EL (cell line): Measurements from ENCODE around the gene IL20.

Experiments
- DNase-seq: peaks from one replicate; pipeline ENCODE4 v3.0.0-alpha.2; 2016

Gene IL20

DNA sequence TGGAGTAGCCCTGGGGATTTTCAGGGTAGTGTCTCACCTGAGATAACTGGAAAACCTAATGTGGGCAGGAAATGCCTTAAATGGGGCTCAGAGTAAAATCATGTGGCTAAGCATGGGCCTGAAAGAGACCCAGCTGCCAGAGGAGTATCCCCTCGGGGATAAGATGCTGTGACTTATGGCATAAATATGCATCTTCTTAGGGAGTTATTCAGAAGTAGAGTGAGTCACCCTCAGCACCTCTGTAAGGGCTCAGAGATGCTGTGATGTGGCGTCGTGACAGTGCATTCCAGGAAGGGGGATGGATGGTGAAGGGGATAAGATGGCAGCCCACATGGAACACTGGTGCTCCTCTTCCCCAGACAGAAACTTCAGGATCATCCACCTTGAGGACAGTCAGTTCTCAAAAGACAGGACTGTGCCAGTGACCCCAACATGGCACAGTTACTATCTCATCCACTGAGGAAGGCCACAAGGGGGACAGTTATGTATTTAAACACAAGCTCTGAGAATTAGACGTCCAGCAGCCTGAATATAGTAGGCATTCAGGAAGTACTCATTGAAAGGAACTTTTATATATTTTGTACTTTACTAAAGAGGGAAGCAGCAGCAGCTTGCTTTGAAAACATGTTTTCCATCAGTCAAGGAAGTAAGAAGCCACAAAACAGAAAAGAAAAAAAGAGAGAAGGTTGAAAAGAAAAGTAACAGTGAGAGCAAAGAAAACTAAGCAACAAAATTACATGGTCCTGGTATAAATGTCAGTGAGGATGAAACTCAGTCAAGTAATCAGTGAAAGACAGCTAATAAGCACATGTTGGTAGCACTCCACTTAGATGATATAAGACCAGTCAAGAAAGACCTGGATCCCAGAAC, 40.1 kb downstream of the IL20 start:
- DNase-seq = peak; percentile 98

DNA sequence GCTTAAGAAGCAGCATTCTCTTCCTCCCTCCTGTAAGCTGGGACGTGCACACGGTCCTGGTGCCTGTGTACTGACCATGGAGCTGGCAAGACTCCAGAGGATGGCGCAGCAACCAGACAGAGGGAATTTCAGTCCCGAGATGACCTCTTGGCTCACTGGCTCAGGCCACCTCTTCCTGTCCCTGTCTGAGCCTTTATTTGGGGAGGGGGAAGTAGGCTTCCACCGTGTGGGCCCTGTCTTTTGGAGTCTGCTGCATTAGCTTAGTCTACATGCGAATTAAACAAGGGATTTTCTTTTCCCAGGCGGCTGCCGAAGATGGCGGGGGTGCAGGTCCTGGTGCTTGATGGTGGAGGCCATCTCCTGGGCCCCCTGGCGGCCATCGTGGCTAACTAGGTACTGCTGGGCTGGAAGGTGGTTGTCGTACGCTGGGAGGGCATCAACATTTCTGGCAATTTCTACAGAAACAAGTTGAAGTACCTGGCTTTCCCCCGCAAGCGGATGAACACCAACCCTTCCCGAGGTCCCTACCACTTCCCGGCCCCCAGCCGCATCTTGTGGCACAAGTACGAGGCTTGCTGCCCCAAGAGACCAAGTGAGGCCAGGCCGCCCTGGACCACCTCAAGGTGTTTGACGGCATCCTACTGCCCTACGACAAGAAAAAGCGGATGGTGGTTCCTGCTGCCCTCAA, 42.0 kb downstream of the IL20 start:
- DNase-seq = no peak

DNA sequence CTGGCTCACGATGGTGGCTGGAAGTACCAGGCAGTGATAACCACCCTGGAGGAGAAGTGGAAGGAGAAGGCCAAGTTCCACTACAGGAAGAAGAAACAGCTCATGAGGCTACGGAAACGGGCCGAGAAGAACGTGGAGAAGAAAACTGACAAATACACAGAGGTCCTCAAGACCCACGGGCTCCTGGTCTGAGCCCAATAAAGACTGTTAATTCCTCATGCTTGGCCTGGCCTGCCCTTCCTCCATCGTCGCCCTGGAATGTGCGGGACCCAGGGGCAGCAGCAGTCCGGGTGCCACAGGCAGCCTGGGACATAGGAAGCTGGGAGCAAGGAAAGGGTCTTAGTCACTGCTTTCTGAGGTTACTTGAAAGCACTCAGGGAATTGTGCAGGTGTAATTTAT, 42.6 kb downstream of the IL20 start:
- DNase-seq = peak; percentile 16

DNA sequence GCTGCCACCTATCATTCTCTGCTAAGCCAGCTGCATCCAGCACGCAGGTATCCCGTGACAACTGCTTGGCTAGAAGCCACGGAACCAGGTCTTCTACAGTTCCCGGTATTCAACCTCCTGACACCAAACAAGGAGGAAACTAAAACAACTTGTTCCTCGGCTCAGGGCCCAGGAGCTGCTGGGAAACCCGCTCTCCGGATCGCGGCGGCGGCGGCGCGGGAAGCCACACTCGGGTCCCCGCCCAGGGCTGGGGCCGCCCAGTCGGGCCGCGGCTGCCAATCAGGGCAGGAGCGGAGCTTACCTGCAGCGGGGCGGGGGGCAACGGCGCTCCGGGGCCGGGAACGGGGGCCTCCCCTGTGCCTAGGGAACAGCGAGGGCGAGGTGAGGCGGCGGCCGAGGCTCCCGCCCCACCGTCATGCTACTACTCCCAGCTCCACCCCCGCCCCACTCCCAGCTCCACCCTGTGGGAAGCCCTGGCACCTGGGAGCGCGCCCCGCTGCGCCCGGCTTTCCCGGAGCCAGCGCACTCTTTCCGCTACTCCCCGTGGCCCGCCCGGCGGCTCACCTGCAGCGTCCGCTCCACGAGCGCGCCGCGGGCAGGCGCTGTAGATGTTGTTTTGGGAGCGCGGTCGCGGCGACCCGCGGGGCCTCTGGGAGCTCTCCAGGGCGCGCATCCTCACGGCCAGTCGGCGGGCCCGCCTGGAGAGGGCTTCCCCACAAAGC, 43.9 kb downstream of the IL20 start:
- peak; percentile 17 for DNase-seq

DNA sequence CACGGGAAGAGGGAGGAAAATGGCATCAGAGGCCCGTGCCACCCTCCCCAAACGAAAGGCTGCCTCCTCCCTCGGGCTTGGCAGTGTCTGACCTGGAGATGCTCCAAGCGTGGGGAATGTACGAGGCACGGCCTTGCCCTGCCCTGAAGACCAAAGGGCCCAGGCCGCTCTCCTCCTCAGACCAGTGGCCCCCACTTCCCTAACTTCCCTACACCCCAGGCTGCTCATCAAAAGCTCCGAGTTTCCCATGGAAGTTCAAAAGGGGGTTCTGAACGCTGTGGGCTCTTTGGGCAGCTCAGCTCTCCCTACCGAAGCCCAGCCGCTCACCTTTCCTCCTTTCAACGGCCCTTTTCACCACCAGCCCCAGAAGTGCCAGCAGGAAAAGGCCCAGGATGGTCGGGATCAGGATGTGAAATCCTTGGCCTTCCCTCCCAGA, 44.5 kb downstream of the IL20 start:
- no peak for DNase-seq

DNA sequence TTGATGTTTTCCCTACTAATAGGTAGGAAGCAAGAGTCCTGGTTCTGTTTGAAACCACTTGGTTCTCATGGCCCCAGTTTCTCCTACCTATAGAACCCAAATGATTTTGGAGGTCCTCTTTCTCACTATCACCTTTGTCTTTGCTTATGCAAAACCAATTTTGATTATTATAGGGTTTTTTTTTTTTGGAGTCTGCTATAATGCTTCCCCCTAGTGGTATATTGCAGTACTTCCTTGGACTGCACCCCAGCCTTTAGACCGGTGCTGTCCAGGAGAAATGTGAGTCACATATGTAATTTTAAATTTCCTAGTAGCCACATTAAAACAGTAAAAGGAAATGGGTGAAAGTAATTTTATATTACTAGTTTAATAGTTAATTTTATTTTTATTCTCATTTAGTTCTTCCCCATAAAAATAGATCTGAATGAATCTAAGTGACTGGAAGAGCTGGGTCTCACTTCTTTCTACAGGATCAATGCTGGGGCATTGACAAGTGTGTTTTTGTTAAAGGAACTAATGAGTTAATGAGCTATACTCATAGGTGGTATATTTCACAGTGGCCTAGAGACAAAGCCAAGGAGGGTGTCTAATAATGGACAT, 45.7 kb downstream of the IL20 start:
- peak; percentile 70 for DNase-seq

DNA sequence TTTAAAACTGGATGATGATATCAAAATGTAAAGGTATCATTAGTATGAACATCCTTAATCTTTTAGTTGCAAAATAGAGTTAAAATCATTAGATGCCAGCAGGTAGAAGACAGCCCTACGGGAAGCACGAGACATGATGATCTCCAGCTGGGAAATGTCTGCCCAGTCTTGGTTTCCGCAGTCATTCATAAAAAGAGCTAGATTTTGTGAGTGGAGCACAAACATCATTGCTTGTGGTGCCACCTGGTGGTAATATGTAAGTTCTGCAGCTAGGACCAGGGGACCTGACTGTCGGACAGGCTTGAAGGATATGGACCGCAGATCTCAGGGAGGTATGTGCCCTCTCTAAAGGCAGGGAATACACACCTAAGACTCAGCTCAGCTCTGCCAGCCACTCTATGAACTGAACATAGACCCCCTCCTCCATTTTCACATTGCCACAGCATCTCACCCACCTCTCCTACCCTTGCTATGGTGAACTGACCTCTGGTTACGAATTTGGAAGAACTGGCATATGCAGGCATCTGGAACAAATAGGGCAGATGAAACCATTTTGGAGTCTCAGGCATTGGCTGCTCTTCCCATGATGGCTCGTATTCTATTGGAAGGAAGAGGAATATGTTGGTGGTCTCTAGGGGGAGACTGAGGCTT, 47.1 kb downstream of the IL20 start:
- peak; percentile 74 for DNase-seq

DNA sequence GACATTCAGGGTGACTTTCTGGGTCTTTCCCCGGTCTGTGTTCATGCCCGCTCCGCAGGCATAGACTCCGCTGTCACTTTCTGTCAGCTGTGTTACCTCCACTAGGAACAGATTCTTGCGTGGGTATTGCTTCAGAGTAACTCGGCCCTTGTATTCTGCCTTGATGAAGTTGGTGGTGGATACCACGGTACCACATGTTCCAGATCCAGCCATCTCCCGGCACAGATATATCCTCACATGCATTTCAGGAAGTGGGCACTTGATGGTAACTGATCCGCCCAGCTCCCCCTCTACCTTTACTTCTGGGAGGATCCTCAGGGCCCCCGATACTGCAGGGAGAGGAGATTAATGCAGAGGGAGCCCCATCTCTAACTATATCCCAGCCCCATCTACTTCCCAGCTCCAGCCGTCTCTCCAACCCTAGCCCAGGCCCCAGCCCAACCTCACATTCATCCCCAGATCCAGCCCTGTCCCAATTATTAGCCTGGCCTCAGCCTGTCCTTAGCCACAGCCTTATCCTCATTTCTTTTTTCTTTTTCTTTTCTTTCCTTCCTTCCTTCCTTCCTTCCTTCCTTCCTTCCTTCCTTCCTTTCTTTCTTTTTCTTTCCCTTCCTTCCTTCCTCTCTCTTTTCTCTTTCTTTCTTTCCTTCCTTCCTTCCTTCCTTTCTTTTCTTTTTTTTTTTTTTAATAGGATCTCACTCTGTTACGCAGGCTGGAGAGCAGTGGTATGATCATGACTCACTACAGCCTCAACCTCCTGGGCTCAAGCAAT, 48.5 kb downstream of the IL20 start:
- DNase-seq = no peak

DNA sequence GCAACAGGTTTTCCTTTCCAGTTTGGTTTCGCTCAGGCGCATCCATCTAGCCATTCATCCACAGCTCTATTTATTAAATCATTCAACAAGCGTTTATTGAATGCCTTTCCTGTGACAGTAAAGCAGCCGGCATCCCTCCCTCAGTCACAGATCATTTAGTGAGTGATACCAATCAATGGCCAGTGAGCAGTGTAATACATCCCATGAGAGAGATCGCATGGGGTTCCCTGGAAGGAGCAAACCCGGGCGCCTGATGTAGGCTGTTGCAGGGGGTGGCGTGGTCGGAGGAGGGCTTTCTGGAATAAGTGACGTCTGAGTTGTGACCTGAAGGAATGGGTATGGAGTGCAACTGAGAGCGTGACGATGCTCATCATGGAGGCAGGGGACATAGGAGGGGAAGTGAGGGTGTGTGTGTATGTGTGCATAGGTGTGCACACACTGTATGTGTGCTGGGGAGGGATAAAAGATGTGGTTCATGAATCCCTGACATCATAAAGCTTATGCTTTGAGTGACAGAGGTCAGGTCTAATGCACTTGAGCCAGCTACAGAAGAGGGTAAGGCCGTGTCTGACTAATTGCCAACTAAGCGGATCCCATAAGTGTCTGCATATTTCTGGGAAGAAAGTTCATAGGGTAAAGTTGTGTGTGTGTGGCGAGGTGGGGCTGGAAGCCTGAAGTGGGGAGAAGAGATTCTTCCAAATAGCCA, 49.8 kb downstream of the IL20 start:
- DNase-seq = no peak

DNA sequence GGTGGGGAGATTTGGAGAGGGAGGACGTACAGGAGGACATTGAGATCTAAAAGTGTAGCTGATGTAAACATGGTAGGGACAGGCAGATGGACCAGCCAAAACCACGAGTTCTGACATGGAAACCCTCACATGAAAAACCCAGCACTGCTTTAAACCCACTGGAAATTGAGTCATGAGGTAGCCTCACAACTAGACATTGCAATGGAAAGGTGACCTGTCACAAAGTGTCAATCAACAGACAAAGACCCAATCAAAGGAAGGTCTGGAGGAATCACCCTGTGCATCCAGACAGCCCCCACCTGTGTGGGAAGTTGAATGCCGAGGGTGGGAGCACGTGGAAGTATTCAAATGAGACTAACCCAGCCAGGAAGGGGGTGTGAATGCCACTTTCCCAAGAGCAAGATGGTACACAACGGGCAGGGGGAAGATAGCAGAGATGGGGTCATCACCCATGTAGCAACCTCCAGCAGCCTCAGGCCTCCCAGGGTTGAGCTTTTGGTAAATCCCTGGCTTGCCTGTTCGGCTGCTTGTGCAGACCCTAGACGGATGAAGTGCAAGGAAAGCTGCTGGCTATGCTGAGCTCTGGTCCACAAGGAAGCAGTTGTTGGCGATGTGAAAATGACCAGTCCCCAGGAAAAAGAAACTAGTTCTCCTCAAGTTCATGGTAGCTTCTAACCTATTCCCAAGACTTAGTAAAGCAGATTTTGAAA, 50.7 kb downstream of the IL20 start:
- DNase-seq = no peak

DNA sequence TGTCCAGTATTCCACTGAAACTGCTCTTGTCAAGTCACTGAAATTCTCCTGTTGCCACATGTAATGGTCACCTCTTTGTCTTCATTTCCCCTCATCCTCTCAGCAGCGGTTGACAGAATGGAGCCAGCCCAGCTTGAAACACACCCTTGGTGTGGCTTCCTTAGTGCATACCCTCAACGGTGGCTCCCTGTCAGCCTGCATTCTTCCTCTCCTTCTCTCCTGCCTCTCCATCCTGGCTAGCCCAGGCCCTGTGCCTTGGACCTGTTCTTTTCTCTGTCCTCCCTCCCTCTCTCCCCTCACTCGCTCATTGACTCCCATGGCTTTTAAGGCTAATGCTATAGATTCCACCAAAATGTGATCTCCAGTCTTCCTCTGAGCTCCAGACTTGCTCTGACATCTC, 52.7 kb downstream of the IL20 start:
- DNase-seq = no peak
